ENCODE data around the gene DDX10.

GRCh38 chr11:108857382-108857781, 192.5 kb downstream of the DDX10 start:
- no peak for TF ChIP-seq CTCF (IDR thresholded peaks at IDR 0.05)
- TF ChIP-seq POLR2A (IDR thresholded peaks at IDR 0.05), result no peak

Measured in adrenal gland (tissue), 5 donors.